Epithelial cell of prostate (primary cell): ENCODE data around the gene TCP10L.
"Not testable (repeated sequence)": the region's sequence is repeated elsewhere in the genome, so short reads cannot be mapped to it uniquely, and the experiment has no call there.

Experiments used
- DNase-seq: peaks from one replicate; pipeline ENCODE4 v3.0.0-alpha.2; 2011; ENCODE audit warnings: low read depth, low spot score
- H3K27ac ChIP-seq: fragments of 450-650 bp; 2 replicates; pipeline ENCODE4 v1.5.1; 2017; ENCODE audit warnings: mild to moderate bottlenecking

TCP10L gene

GRCh38 chr21:32559006-32559610, 26.2 kb downstream of the TCP10L start:
- H3K27ac ChIP-seq = no peak overlapping the region

GRCh38 chr21:32558106-32558505, 27.2 kb downstream of the TCP10L start:
- DNase-seq = no peak
- H3K27ac ChIP-seq = no peak overlapping the region

More at GRCh38 chr21:32559006-32559610, 26.2 kb downstream of the TCP10L start:
- DNase-seq = no peak

- no peak overlapping the region for H3K27ac ChIP-seq
- DNase-seq = no peak
Observed at GRCh38 chr21:32554832-32555638, 30.3 kb downstream of the TCP10L start.

- H3K27ac ChIP-seq = no peak overlapping the region
- DNase-seq = no peak
Observed at GRCh38 chr21:32549886-32550285, 35.4 kb downstream of the TCP10L start.

- H3K27ac ChIP-seq = no peak overlapping the region
- no peak for DNase-seq
Observed at GRCh38 chr21:32549440-32549839, 35.9 kb downstream of the TCP10L start.

- DNase-seq = no peak
- H3K27ac ChIP-seq = no peak overlapping the region
Observed at GRCh38 chr21:32548978-32549377, 36.3 kb downstream of the TCP10L start.

- DNase-seq = no peak
- no peak overlapping the region for H3K27ac ChIP-seq
Observed at GRCh38 chr21:32547018-32547417, 38.3 kb downstream of the TCP10L start.

GRCh38 chr21:32545948-32546441, 39.3 kb downstream of the TCP10L start:
- H3K27ac ChIP-seq = no peak overlapping the region
- no peak for DNase-seq

- DNase-seq = no peak
- H3K27ac ChIP-seq = no peak overlapping the region
Observed at GRCh38 chr21:32544697-32545096, 40.6 kb downstream of the TCP10L start.

- no peak for DNase-seq
- no peak overlapping the region for H3K27ac ChIP-seq
Observed at GRCh38 chr21:32543975-32544374, 41.3 kb downstream of the TCP10L start.

- DNase-seq, H3K27ac ChIP-seq: not testable (repeated sequence)
Observed at GRCh38 chr21:32543056-32543455, 42.3 kb downstream of the TCP10L start.

GRCh38 chr21:32539378-32539777, 45.9 kb downstream of the TCP10L start:
- no peak for DNase-seq
- H3K27ac ChIP-seq = no peak overlapping the region

GRCh38 chr21:32538147-32538792, 47.1 kb downstream of the TCP10L start:
- no peak overlapping the region for H3K27ac ChIP-seq
- DNase-seq = no peak

- DNase-seq = no peak
- H3K27ac ChIP-seq = no peak overlapping the region
Observed at GRCh38 chr21:32537569-32537881, 47.8 kb downstream of the TCP10L start.

- no peak overlapping the region for H3K27ac ChIP-seq
- DNase-seq = no peak
Observed at GRCh38 chr21:32535612-32536011, 49.7 kb downstream of the TCP10L start.

GRCh38 chr21:32534113-32534512, 51.2 kb downstream of the TCP10L start:
- DNase-seq = no peak
- no peak overlapping the region for H3K27ac ChIP-seq

GRCh38 chr21:32533611-32534010, 51.7 kb downstream of the TCP10L start:
- no peak overlapping the region for H3K27ac ChIP-seq
- DNase-seq = no peak

GRCh38 chr21:32533053-32533452, 52.3 kb downstream of the TCP10L start:
- H3K27ac ChIP-seq = no peak overlapping the region
- no peak for DNase-seq

GRCh38 chr21:32532636-32533035, 52.7 kb downstream of the TCP10L start:
- no peak overlapping the region for H3K27ac ChIP-seq
- DNase-seq = no peak

- DNase-seq, H3K27ac ChIP-seq: not testable (repeated sequence)
Observed at GRCh38 chr21:32531561-32531960, 53.8 kb downstream of the TCP10L start.

- DNase-seq, H3K27ac ChIP-seq: not testable (repeated sequence)
Observed at GRCh38 chr21:32530809-32531208, 54.5 kb downstream of the TCP10L start.
